ENCODE results near the gene KCNJ1.

KCNJ1 gene

DNA sequence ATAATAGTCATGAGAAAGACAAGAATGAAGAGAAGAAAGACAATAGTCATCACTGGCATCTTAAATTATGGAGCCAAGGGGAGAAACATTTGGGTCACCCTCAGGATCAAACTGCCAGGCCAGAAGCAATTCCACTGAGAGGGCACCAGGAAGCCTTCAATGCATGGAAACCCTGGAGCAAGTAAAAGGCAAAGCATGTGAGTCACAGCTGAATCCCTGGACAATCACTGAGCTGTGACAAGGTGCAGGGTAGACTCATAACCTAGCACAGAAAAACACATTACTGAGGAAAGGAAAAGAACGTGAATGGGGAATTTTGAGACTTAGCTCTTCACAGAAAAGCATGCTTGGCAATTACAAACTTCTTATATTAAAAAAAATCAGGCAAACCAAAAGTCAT lies 1.6 kb downstream of the KCNJ1 start:
- no peak for ATAC-seq (replicated peaks)
- H3K4me1 Mint-ChIP-seq (ENCODE audit: low read depth in 2 of 2): no peaks in the 10 kb centered on the region

DNA sequence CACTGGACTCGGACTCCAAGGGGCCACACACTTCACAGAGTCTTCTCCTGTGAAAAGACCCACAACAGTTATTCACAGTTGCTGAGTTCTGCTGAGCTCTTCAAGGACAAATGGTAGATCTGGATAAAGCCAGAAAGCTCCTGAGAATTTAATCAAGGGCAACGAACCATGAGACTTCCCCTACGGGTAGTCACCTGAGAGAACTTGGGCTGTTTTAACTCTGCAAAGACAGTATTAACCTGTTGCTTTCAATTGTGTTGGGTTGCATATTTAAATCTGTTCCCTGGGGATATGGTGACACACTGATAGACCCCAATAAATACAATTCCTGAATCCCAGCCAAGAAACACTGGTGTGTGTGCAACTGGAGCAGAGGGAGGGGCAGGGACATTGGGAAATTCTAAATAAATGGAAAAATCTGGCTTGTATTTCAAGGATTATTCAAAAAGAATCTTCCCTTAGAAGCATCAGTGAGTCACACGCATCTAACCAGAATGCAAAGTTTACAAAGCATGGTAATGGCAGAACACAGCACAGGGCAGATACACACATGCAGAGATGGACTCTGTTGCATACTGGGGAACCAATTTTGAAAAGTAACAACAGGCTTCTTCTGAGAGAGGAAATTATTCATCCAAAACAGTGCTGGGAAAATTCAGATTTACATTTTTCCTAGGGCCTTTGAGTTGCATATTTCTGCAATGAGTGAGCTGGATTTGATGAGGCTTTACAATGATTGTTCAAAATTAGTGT lies 4.0 kb downstream of the KCNJ1 start:
- H3K4me1 Mint-ChIP-seq (ENCODE audit: low read depth in 2 of 2): peaks cover 0 to 5% of the 10 kb centered on the region in 2 donors
- no peak overlapping the region for H3K4me3 Mint-ChIP-seq
- DNase-seq: no peak
- peaks cover 0 to 10% of the 10 kb centered on the region in 2 donors for H3K27me3 Mint-ChIP-seq
- no peak for ATAC-seq (replicated peaks)
- no peak overlapping the region for H3K27ac Mint-ChIP-seq
- no peaks in the 10 kb centered on the region for H3K9me3 Mint-ChIP-seq
- peaks cover 5% of the 10 kb centered on the region for H3K36me3 Mint-ChIP-seq (ENCODE audit: insufficient read depth)

More for the DNA sequence above, 1.6 kb downstream of the KCNJ1 start:
- Mint-ChIP-seq H3K36me3 (ENCODE audit: insufficient read depth) (peaks cover 5% of the 10 kb centered on the region), H3K9me3 (no peaks in the 10 kb centered on the region), H3K27me3 (peaks cover 0 to 10% of the 10 kb centered on the region in 2 donors), H3K27ac (no peak overlapping the region), H3K4me3 (no peak overlapping the region)
- DNase-seq: no peak

DNA sequence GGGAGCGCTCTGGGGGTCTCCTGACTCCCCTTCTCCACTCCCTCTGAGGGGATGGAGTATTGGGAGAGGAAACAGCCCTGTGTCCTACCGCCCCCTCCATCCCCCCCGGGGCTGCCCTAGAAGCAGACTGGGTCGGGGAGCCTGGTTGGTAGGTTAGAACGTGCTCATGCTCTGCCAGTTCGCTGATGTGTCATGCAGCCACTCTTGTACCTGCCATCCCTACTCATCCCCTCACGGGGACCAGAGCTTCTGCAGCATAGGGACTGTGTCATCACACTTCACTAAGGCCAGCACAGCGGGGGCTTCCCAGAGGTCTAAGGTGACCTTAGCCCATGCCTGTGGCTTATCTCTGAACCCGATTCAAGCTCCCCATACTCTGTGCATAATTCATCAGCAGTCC lies 4.7 kb downstream of the KCNJ1 start:
- H3K4me1 Mint-ChIP-seq (ENCODE audit: low read depth in 2 of 2): peaks cover 0 to 5% of the 10 kb centered on the region in 2 donors
- no peak overlapping the region for H3K27ac Mint-ChIP-seq
- peaks cover 5% of the 10 kb centered on the region for H3K36me3 Mint-ChIP-seq (ENCODE audit: insufficient read depth)
- H3K4me3 Mint-ChIP-seq: no peak overlapping the region
- no peaks in the 10 kb centered on the region for H3K9me3 Mint-ChIP-seq
- ATAC-seq (replicated peaks): no peak
- no peak for DNase-seq
- peaks cover 0 to 10% of the 10 kb centered on the region in 2 donors for H3K27me3 Mint-ChIP-seq

DNA sequence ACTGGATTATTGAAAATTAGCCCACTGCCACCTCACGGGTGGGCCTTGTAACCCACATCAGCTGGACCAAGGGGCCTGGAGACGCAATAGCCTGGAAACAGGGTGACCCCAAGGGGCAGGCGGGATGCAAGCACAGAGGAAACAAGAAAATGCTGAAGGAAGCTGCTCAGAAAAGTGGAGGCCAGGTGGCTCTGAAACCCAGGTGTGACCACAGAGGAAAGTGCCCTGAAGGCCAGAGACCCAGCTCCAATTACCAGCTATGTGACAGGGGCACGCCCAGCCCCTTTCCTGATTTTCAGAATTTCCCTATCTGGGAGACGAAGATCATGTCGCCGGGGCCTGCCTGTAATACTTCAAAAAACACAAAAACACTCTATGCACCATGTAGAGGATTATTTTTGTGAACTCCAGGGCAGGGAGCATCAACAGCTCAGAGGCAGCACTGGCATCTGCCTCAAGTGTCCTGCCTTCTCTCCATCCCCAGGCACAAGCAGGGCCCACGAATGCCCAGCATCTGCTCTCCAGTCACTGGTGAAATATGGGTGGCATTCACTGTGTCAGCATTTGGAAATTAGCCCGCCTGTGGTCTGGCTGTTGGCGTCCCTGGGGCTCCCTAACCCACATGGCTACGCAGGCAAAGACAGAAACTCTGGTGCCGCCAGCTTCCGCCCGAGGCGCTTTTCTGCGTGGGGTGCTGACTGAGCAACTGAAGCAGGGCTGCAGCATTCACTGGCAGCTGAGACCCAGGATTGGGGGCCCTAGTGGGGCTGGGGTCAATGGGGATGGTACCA lies 6.3 kb downstream of the KCNJ1 start:
- ATAC-seq (replicated peaks): no peak
- Mint-ChIP-seq H3K36me3 (ENCODE audit: insufficient read depth) (no peaks in the 10 kb centered on the region), H3K9me3 (no peaks in the 10 kb centered on the region), H3K27ac (no peak overlapping the region), H3K4me3 (no peak overlapping the region), H3K27me3 (peaks cover 0 to 10% of the 10 kb centered on the region in 2 donors), H3K4me1 (ENCODE audit: low read depth in 2 of 2) (peaks cover 0 to 5% of the 10 kb centered on the region in 2 donors)
- DNase-seq: no peak

DNA sequence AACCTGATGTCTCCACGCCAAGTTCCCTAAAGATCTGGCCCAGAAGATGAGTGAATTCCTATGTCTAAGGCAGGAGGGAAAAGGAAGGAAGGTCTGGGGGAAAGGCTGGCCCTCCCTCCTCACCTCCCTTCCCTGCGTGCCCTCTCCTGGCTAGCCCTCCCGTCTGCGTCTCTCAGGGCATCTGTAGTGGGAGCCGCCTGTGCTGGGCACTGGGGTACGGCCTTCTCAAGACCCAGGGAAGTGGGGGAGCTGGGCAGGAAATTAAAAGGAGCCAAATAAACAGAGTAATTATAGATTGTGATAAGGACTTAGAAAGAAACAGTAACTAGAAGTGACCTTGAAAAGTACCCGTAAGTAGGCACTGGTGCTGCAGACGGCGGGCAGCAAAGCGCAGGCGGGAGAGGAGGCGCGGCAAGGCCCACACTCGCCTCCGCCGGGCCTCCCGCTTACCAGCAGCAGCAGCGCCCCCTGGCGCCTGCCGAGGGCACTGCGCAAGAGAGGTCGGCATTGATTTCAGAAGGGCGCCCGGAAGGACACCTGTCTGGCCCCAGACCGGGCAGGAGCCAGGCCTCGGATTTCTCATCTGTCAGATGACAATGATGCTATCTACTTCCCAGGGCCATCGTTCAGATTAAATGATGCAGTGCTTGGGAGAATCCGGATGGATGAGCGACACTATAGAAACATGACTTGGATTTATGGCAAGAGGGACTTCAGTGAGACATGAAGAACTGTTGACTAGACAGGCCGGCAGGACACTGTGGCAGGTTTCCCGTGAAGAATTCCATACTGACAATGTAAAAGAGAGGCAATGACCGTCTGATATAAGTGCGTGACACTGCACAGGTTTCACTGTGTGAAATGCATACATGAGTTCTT lies 7.3 kb downstream of the KCNJ1 start:
- Mint-ChIP-seq H3K27me3 (peaks cover 0 to 10% of the 10 kb centered on the region in 2 donors), H3K36me3 (ENCODE audit: insufficient read depth) (no peaks in the 10 kb centered on the region), H3K9me3 (no peaks in the 10 kb centered on the region), H3K4me1 (ENCODE audit: low read depth in 2 of 2) (peaks cover 0 to 5% of the 10 kb centered on the region in 2 donors), H3K4me3 (no peak overlapping the region), H3K27ac (peak overlapping the region in 1 of 2 donors; percentile 7)
- ATAC-seq (replicated peaks) (peak; percentile 96), DNase-seq (peak; percentile 74 to 82 (median 81))

DNA sequence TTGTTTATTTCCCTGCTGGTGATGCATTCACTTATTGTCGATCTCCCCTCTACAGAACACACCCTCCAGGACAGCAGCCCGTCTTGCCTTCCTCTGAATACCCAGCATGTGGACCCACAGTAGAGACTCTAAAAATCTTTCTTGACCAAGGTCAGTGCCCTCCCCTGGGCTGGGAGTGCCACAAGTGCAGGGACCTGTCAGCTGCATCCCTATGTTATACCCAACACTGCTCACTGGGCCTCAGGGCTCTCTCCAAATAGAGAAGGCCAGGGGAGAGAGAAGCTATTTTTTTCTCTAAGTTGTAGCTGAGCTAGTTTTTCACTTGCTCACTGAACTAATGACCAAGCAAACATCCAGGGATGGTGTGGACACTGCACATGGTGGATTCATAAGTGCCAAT lies 9.8 kb downstream of the KCNJ1 start:
- no peak overlapping the region for H3K27ac Mint-ChIP-seq
- ATAC-seq (replicated peaks): no peak
- no peak for DNase-seq
- peaks cover 0 to 2% of the 10 kb centered on the region in 2 donors for H3K27me3 Mint-ChIP-seq
- no peak overlapping the region for H3K4me3 Mint-ChIP-seq
- no peaks in the 10 kb centered on the region for H3K9me3 Mint-ChIP-seq
- H3K36me3 Mint-ChIP-seq (ENCODE audit: insufficient read depth): no peaks in the 10 kb centered on the region
- peaks cover 0 to 5% of the 10 kb centered on the region in 2 donors for H3K4me1 Mint-ChIP-seq (ENCODE audit: low read depth in 2 of 2)

DNA sequence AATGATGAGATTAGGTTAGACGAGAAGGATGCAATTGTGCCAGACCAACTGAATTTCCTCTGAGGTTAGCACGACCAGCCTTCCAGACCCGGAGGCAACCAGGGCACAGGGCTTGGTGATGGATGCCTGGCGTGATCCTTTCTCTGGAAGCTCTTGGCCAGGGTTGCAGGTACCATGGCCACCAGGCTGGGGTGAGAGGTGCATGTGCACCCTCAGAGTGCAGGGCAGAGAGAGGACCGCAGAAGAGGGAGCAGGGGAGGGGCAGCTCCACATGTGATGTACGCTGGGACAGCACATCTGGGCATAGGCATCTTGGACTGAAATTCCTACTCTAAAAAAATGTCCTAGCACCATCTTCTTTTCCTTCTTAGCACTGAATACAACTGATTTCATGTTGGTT lies 10.9 kb downstream of the KCNJ1 start:
- no peak for ATAC-seq (replicated peaks)
- no peaks in the 10 kb centered on the region for H3K9me3 Mint-ChIP-seq
- no peak for DNase-seq
- H3K36me3 Mint-ChIP-seq (ENCODE audit: insufficient read depth): no peaks in the 10 kb centered on the region
- peaks cover 0 to 5% of the 10 kb centered on the region in 2 donors for H3K4me1 Mint-ChIP-seq (ENCODE audit: low read depth in 2 of 2)
- H3K4me3 Mint-ChIP-seq: no peak overlapping the region
- no peaks in the 10 kb centered on the region for H3K27me3 Mint-ChIP-seq
- H3K27ac Mint-ChIP-seq: no peak overlapping the region

DNA sequence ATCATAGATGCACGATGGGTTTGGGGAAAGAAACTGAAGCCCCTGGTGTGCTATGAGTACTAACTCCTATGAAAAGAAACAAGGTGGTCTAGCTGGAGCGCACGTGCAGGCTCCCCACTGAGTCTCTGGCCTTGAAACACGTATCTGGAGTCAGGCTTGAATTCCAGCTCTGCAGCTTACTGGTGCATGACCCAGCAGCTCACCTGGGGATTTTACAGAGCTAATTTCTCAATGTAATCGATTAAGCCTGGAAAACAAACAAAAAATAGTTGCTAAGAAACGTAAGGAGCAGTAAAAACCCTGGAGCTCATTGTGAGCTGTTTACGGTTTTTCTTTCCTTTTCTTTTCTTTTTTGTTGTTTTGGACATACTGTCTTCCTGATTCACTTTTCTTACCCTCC lies 12.3 kb downstream of the KCNJ1 start:
- ATAC-seq (replicated peaks) (no peak), DNase-seq (no peak)
- Mint-ChIP-seq H3K4me3 (no peak overlapping the region), H3K27ac (no peak overlapping the region), H3K4me1 (ENCODE audit: low read depth in 2 of 2) (peaks cover 0 to under 1% of the 10 kb centered on the region in 2 donors), H3K27me3 (no peaks in the 10 kb centered on the region), H3K9me3 (no peaks in the 10 kb centered on the region), H3K36me3 (ENCODE audit: insufficient read depth) (no peaks in the 10 kb centered on the region)

DNA sequence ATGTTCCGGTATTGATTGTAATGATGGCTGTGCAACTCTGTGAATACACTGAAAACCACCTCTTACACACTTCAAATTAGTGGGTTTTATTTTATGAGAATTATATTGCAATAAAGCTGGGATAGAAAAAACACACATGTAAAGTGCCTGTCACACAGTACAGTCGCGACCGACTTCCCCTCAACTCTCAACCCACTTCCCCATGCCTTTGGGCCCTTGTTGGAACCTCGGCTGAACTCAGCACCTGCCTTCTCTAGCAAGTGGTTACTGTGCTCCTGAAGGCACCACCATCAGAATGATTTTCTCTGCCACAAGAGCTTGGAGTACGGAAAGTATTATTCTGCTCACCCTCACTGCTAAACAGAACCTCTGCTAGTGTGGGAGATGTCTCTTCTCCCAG lies 13.5 kb downstream of the KCNJ1 start:
- Mint-ChIP-seq H3K4me1 (ENCODE audit: low read depth in 2 of 2) (peaks cover 1 to 4% of the 10 kb centered on the region in 2 donors), H3K36me3 (ENCODE audit: insufficient read depth) (peaks cover 4% of the 10 kb centered on the region), H3K9me3 (no peaks in the 10 kb centered on the region), H3K27ac (no peak overlapping the region), H3K4me3 (no peak overlapping the region), H3K27me3 (no peaks in the 10 kb centered on the region)
- DNase-seq (no peak), ATAC-seq (replicated peaks) (no peak)

DNA sequence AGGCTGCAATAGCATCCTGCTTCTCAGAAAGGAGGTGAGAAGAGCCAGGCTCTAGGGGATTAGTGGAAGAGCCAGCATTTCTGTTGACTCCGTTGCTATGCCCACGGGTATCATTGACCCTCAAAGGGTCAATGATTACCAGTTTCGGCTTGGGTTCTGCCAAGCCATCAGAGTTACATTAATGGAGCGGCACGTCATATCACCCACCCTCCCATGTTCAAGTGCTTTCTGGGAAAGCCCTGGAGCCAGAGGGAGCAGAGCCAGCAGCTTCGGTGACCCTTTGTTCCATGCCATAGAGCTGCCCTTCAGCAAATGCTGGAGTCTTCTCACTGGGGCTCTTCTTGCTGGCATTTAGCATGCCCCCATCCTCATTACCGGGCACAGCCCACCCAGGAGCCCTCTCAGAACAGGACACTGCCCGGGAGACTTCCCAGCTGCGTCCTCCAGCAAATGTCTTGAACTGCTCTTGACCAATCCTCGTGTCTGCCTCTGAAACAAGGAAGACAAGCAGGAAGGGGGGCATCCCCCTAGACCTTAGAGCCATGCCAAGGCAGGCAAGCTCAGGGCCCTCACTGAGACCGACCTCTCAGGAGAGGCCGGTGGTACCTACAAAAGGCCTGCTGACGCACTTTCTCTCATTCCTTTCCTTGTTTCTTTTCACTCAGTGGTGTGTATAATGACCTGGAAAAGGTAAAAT lies 14.6 kb downstream of the KCNJ1 start:
- Mint-ChIP-seq H3K4me1 (ENCODE audit: low read depth in 2 of 2) (peaks cover 4 to 6% of the 10 kb centered on the region in 2 donors), H3K27me3 (no peaks in the 10 kb centered on the region), H3K36me3 (ENCODE audit: insufficient read depth) (peaks cover 4% of the 10 kb centered on the region), H3K27ac (no peak overlapping the region), H3K4me3 (no peak overlapping the region), H3K9me3 (no peaks in the 10 kb centered on the region)
- no peak for ATAC-seq (replicated peaks)
- DNase-seq: no peak

DNA sequence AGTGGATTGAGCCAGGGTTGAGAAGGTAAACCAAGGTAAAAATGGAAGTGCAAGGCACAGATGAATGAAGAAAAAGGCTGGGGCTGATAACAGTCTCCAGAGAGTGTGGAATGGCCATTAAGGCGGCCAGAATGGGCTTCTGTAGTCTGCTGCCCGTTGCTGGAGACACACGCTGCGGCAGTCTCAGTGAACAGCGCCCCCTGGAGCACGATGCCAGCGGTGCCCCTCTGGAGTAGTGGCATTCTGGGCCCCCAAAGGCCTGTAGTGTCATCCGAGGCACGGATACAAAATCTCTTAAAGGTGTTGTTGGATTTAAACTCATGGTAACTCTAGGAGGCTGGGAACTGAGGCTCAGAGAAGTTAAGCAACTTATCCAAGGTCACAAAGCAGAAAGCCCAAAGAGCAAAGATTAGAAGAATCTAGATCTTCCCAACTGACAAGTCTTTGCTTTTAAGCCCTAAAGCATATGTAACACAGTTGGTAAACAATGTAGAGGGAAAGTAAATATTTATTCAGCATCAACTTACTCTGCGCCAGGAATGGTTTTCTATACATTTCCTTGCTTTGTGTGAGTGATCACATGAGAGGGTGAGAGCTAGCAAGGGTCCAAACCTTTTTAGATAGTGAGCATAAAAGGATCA lies 18.2 kb downstream of the KCNJ1 start:
- Mint-ChIP-seq H3K27me3 (no peaks in the 10 kb centered on the region), H3K36me3 (ENCODE audit: insufficient read depth) (peaks cover 8% of the 10 kb centered on the region), H3K27ac (peak overlapping the region in 1 of 2 donors; percentile 54), H3K4me3 (no peak overlapping the region), H3K4me1 (ENCODE audit: low read depth in 2 of 2) (peaks cover 12 to 13% of the 10 kb centered on the region in 2 donors), H3K9me3 (no peaks in the 10 kb centered on the region)
- ATAC-seq (replicated peaks) (peak; percentile 83), DNase-seq (peak; percentile 64 to 72 (median 66))

DNA sequence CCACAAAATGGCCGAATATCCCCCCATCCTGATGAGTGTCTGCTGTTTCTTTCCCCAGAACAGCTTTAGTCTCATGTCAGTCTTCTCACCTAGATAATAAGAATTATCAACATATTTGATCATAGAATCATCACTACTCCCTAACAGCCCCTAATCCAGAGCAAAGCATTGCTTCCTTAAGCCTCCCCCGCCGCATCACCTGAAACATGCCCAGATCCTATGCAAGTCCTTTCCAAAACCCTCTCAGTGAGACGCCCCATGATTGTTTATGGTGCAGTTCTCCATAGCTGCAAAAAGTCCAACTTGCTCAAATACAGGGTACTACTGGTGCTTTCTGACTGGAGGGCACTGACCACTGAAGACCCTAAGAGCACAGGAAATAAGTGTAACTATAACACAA lies 20.1 kb downstream of the KCNJ1 start:
- H3K9me3 Mint-ChIP-seq: no peaks in the 10 kb centered on the region
- H3K36me3 Mint-ChIP-seq (ENCODE audit: insufficient read depth): peaks cover 8% of the 10 kb centered on the region
- no peak overlapping the region for H3K27ac Mint-ChIP-seq
- H3K4me1 Mint-ChIP-seq (ENCODE audit: low read depth in 2 of 2): peaks cover 12 to 13% of the 10 kb centered on the region in 2 donors
- ATAC-seq (replicated peaks): no peak
- no peaks in the 10 kb centered on the region for H3K27me3 Mint-ChIP-seq
- DNase-seq: no peak
- no peak overlapping the region for H3K4me3 Mint-ChIP-seq
